ENCODE measurements around the gene AVPR1A.

The AVPR1A gene

GRCh38 chr12:63095369-63095980 is 55.5 kb downstream of the AVPR1A start:
- FAIRE-seq (no peak), DNase-seq (ENCODE audit: low spot score) (no peak)

GRCh38 chr12:63093711-63094110 is 57.3 kb downstream of the AVPR1A start:
- no peak for FAIRE-seq
- no peak for DNase-seq (ENCODE audit: low spot score)

- FAIRE-seq: no peak
- no peak for DNase-seq (ENCODE audit: low spot score)
These were observed 57.9 kb downstream of the AVPR1A start for GRCh38 chr12:63093084-63093483.

All from urothelium cell line (cell line).